ENCODE data around the gene RAD51B.

RAD51B gene

DNA sequence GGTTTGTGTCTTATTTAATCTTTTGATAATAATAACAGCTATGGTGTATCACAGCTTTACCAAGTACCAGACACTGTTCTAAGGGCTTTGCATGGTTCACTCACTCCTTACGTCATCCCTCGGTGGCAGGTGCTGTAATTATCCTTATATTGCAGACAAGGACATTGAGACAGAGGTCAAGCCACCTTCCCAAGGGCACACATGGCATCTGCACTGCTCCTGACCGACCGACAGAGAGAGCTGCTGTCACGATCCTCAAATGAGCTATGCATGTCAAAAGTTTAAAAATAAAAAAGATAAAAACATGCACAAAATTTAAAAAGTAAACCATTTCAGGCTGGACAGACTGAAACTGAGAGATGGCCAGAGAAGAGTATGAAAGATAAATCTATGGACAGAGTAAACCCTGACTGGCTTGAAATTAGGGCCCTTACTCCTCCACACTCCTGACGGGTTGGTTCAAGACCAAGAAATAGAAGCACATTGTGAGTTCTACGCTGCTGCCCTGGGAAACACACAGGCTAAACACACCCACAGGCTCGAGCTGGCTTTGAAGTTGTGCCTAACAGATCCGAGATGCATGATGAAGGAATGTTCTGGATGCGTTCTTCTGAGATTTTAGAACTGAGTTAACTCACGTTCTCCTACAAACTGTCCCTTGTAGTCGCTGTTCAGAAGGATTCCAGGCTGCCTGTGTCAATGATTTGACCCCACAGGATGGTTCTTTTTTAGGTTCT, 704.6 kb downstream of the RAD51B start:
- DNase-seq, result no peak

DNA sequence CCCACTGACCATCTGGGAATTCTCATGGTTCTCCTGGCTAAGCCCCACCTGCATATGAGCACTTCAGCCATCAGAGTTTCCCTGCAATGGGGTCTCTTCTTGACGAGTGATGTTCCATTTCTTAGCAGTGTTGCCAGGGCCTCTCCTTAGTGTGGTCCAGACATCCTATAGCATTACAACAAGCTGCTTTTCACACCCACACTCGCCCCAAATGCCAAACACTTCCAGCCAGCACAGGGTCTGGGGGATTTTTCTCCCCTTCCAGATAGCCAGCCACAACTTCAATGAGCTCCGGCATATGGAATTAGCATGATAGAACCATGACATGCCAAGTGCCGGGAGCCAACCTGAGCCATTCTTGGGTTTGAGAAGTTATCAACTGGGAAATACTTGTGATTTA, 705.9 kb downstream of the RAD51B start:
- no peak for DNase-seq

DNA sequence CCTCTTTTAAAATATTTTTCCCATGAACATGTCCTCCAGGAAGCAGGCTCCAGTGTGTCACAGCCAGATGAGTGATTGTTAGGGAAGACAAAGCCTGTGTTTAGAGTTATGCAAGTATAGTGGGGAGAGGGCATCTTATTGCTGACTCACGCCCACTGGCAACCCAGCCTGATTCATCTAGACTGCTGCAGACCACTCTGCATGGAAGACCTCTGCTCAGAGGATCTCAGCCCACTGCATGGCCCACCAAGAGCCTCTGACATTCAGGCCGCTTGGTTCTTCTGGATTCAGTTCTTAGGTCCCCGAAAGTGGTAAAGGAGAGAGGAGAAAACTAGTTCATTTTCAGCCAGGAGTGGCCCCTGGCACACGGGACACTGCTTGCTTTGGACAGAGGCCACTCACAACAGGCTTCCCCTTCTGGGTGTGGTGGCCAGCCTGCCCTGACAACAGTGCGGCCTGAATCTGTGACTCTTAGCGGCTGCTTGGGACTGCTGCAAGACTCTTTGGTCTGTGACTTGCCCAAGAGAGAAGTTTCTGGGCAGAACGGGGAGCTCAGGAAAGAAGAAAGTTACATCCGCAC, 707.0 kb downstream of the RAD51B start:
- DNase-seq, result no peak

DNA sequence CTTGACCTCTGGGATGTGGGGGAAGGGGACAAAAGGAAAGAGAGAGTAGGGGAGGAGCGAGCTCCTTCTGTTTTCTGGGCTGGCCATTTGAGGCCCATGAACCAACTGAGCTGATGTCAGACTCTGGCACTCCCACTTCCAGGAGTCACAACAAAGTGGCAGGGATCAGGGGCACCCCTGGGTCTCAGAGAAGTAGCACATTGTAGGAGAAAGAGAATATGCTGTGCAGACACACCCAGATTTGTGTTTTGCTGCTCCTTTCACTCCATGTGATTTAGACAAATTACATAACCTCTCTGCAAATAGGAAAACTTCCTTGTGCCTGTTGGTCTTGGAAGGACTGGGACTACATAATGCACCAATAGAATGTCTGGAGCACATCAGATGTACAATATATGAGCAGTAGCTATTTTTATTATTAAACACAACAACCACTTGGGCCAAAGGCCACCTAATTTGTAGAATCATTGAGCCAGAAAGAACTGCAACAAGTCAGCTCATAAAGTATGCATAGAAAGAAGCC, 707.8 kb downstream of the RAD51B start:
- DNase-seq, result no peak

DNA sequence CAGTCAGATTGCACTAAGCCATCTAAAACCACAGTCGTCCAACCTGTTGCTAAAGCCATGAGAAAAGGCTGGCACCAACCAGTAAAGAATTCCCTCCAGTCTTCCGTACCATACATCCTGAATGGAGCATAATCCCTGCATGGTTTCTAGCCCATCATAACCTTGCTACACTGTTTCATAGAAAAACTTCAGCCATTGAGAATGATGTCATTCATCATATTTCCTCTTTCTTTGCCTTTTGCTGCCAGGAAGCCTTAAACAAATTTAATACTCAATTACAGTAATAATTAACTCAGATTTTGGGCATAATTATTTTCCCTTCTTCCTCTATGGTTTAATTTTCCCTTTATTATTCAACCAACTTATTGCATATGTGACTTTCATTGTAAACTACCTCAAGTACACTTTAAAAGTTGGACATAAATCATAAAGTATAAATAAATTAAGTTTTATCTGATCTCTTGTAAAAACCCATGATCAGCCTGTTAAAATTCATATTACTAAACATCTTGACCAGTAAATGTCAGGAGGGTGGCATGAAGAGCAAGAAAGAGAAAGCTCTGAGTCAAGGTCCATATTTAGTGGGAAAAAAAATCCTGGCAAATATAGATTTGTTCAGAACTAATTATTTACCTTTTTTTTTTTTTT, 708.6 kb downstream of the RAD51B start:
- no peak for DNase-seq

DNA sequence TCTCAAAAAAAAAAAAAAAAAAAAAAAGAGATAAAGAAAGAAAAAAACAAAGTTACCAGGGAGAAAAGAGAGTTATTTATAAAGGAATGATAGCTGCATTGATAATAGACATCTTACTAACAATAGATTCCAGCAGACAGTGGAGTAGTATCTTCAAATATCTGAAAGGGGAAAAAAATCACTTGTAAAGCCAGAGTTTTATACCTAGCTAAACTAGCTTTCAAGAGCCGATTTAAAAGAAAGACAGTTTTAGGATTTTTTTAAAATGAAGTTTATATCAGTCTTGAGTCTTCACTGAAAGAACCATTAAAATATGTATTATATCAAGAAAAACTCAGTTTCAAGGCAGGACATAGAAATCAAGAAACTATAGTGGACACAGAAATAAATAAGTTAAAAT, 710.9 kb downstream of the RAD51B start:
- DNase-seq, result no peak

DNA sequence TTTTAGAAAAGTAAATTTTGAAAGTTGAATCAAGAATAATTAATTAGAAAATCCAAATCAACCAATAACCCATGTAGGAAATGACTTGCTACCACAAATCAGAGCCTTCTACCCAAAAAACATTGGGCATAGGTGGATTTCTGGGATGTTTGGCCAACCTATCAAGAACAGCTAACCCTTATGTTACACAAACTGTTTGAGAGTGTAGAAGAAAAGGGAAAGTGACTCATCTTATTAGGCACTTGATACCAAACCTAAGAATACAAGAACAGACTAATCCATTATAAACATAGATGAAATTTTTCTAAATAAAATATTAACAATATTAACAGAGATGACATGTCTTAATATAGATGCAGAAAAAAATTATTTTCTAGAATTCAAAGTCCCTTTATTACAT, 712.9 kb downstream of the RAD51B start:
- no peak for DNase-seq

DNA sequence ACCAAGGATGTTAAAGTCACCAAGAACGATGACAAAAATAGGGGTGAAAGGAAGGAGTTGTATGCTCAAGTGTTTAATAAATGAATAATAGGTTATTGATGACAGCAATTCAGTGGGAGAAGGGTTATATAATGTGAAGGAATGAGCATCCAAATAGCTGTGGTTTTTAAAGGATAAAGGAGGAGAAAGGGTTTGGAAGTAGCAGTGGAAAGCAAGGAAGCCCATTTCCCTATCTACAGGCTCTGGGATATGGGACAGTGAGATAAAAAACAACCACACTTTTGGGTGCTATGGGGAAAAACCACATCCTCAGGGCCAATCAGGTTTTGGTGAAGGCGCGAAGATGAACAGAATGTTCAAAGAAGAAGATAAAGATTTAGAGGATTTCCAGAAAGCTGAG, 714.7 kb downstream of the RAD51B start:
- DNase-seq, result no peak

DNA sequence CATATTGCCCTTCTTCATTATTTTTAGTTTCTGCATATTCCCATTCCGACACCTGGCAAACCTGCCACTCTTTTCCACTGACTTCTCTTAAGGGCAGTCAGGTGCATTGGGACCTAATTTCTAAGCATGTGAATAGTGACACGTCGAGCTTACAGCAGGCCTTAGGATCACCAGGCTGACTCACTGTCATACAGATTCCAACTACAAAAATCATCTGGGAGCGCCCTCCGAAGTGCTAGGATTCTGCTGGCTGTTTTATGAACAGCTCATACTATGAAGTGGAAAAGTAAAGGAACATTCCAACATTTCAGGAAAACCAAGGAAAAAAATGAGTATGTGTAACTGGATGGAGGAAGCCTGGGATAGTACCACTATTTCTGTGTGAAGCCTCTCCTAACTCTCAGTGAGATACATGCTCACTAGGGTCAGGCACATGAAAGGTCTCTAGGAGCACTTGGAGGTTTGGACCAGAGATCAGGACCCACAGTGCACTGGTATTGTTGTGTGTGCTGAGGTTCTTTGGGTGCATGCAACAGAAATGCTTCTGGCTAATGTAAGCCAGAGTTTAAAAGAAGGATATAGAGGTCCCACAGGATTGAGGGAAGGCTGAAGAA, 715.9 kb downstream of the RAD51B start:
- DNase-seq, result no peak

DNA sequence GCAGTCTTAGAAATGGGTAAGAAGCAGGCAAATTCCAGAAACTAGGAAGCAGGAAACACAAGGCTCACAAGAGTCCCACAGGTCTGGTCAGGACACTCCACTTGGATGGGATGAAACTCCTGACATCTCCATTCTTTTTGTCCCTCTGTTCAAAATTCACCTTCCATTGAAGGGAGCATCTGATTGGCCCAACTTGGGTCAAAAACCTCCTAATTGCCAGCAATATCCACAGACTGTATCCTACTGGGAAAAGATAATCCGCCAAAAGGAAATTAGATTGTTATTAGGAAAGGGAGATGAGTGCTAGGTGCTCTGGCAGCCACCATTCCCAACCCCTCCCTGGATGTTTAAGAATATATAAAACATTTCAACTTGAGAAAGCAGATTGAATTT, 716.4 kb downstream of the RAD51B start:
- no peak for DNase-seq

DNA sequence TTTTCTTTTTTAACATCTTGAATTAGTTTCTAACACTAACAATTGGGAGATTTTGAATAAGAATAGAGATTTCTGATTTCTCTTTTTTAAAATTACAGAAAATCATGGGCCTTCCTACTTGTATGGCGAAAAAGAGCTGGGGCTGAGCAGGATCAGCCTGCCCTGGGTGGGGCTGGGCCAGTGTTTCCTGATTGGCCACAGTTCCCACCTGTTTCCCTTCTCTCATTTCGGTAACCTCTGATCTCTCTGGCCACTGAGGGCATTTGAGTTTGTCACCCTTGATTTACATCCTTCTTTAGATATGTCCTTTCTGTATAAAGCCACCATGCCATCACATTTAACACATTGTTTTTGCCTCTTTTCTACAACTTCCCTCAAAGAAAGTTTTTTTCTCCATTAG, 719.1 kb downstream of the RAD51B start:
- DNase-seq, result no peak

DNA sequence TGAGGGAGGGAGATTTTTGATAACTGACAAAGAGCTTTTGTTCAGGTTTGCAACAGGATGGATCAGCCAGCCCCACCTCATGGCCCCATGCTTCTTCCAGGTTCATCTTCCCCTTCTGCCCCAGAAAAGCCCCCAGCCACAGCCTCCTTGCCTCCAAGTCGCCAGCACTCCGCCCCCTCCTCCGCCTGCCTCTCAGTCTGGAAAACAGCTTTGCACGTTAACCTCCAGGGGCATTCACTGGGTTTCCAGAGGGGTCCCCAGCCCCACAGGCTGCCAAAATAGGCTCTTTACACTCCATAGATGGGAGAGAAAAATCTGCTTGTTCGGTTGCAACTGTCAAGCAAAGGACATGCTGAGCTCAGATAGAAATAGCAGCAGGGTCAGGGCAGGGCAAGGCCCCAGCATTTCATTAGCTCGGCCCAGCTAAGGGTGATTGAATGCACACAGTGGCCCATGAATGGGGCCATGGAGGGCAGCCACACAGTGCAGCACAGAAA, 719.7 kb downstream of the RAD51B start:
- no peak for DNase-seq

DNA sequence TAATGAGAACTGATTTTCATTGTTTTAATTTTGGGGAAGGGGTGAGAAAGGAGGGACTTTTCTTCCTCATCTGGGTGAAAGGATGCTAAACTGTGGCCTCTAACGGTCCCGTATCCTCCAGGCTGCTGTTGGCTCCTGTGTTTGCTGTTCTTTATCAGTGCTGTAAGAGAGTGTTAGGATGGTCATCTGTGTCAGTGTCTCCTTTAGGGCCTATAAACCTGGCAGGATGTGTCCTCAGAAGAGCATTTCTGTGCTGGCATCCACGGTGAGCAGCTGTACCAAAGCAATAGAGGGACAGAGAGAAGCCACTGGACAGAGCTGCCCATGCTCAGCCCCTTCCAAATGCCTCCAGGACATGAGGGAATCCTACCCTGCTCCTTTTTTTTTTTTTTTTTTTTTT, 720.2 kb downstream of the RAD51B start:
- DNase-seq, result no peak

DNA sequence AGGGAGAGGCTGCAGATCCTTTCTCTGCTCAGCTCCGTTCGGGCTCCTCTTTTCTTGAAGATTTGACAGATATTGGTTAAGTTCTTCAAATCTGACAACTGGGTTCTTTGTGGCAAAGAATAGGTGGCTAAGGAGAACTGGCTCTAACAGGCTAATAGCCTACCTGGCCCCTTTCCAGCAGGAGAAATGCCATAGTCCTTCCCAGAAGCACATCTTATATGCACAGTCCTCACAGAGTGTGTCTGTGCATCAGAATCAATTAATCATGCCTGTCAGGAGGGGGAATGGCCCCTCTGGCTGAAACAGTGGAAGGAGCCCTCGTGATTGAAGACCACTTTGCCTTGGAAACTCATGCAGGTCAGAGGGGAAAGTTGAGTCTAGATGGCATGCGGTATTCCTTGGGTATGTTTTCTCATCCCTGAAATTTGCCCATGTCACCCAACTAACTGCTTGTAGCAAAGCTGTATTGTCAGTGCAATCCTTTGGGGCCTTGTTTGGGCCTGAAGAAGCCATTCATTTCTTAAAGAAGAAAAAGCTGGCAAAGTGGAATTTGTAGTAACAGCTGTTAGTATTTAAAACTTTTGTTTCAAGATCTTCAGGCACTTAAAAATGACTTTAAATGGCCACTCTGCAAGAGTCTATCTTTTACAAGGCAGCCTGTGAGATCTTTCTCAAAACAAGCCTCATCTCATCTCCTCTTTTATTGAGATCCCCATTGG, 721.8 kb downstream of the RAD51B start:
- no peak for DNase-seq

DNA sequence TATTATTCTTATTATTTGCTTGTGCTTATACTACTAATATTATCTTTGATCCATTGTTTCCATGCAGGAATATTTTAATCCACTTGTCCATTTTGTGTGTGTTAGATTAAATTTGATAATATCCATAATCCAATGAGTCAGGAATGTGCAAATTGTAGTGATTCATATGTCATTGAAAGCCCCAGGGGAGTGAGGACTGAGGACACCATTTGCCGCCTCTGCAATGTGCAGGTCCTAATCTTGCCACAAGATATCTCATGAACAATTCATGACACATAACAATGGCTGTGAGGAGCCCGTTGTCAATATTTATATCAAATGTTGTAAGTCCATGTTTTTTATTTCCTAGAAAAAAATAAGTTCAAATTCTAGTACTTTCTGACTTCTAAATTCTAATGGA, 722.8 kb downstream of the RAD51B start:
- DNase-seq, result no peak

DNA sequence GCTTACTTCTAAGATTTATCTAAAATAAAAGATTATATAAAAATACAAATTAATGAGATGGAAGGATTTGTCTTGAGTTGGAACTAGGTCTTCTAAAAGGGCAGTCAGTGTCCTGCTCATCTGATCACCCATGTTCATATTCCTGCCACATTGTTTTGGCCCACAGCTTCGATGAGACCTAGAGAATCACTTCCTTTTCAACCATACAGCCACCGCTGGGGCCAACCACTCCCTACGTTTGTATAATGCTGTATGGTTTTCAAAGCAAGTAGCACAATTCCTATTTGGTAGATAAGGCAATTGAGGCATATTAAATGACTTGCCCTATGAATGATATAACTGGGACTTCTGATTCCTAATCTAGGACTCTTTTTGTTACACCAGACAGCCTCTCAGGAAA, 723.9 kb downstream of the RAD51B start:
- DNase-seq, result no peak

DNA sequence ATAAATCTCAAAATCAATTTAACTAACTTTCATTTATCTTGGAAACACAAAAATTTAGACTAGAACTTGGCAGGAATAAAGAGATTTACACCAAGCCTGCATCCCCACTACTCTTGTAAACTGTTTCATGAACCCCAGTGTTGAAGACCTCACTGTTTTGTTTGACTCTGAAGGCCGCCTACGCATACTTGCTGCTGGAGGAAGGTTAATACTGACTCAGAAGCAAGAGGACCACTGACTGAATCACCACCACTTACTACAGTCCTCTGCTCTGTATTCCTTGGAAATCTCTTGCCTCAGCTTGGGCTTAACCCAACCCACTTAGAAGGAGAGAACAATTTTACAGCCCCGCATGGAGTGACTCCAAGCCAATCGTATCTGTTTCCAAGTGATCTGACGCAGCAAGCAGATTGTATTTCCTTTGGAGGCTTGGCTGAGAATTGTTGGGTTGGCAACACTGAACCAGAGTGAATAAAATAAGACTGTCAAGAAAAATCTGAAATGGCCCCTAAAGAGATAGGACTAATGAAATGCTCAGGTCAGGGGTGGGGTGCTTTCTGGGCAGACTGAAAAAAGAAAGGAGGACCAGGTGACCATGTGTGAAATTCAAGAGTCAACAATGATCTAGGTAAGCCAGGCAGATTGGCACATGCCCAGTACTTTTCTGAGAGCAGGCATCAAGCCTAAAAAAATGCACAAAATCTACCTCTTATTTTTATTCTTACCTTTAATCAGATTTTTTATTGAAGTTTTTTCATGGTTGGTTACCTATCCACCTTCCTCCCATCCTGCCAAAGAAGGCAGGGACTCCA, 724.7 kb downstream of the RAD51B start:
- no peak for DNase-seq

DNA sequence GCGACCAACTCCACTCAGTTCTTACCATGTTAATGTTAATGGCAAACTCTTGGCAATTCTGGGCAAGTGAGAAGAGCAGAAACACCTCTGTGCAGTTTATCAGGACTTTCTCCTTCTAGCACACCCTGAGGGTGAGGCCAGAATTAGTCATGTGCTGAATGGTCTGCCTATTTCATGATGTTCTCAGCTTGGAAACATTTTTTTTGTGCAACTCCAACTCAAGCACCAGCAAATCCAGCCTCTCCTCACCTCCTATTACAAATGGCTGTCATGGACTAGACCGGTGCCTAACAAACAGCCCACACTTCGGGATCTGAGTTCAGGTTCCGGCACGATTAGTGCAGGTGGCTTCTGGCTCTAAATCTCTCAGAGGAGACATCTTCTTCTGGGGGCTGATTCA, 727.3 kb downstream of the RAD51B start:
- no peak for DNase-seq

DNA sequence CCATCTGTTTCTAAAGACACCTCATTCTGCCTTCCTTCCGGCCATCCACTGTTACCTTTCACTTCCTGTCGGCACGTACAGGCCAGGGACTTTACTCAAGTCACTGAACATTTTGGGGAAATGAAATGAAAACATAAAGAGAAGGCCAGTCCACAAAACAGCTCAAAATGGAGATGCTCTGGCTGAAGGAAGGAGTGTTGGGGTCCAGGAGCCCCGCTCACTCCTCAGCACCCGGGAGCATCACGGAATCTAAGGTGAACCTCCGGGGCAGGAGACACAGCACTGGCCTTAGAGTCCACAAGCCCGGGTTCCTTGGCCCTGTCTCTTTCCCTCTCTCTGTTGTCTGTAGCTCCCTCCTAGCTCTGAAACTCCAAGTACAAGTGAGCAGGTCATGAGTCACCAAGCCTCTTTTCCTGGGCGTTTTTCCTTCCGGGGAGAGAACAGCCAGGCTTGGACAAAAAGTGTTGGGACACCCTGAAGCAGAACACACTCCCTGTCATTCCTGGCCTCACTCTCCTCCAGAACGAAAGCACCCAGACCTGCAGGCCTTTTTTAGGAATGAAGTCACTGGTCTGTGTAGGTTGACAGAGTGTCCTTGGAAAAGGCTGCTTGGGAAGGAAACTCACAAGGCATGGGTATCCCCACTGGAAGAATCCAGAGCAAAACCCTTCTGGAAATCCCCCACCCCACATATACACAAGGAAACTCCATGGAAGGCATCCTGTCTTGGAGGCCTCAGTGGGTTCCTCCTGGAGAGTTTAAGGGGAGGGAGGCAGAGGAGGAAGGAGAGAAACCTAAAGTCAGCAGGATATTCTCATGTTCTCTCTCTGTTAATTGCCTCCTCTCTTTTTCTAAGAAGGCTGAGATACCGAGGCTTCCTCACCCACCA, 728.0 kb downstream of the RAD51B start:
- no peak for DNase-seq

DNA sequence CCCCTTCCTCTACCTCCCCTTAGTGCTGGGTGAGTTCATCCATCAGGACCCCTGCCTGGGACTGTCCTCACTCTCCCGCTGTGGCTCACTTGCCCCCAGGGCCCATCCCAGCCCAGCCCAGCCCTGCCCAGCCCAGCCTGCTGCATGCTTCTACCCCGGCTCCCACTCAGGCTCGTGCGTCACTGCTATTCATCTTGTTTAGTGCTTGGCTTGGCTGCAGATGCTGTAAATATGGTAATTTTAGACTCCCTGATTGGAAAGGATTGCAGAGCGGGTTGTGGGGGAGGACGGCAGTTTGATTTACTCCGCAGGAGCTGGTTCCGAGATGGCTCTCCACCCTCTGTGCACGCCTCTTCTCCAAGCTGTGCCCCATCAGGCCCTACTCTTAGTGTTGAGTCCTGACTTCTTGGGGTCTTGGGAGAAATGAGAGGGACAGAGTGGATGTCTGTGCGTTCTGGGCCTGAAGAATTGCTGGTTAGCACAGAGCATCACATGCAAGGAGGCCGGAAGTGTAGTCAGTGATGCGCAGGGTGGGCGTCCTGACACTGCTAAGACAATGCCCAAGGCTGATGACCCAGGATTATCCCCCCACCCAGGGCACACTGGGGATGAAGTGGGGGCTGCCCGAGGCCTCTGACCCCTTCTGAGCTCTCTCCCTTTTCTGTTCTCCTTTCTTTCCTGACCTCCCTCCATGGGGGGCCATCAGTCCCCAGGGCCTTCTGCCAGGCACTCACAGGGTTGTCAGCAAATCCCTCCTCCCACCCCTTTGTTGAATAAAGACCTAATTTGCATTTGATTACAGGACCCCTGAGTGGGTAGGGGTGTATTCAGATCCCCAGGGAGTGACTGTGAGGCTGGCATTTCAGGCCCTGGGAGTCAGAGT, 728.9 kb downstream of the RAD51B start:
- no peak for DNase-seq

Data from activated CD4-positive, alpha-beta T cell treated with anti-CD3 and anti-CD28 coated beads for 1 hour (primary cell).